CD14-positive monocyte (primary cell): ENCODE results near the gene SMIM15. TPM values are rescaled to one million over a fixed set of nuclear protein-coding genes. Genes with fewer than 3 reads are reported as not detected.

Experiments
- DNase-seq, 3 donors: peaks; one replicate each; pipeline ENCODE4 v3.0.0-alpha.2; 2011 to 2022
- H2AFZ ChIP-seq: 2 replicates; pipeline ENCODE4 v1.6.0; 2012; ENCODE audit warnings: mild to moderate bottlenecking, low read depth, low read length, inconsistent platforms; ENCODE audit not compliant: insufficient read depth, poor library complexity, severe bottlenecking
- H3K27ac ChIP-seq, 2 donors: 1 replicate in 1 of 2; 2 replicates in 1 of 2; pipeline ENCODE4 v1.5.1; 2012 to 2013; ENCODE audit warnings: low read length in 2 of 2, control low read depth in 1 of 2, inconsistent platforms in 1 of 2, low read depth in 1 of 2, mild to moderate bottlenecking in 1 of 2
- H3K27me3 ChIP-seq, 2 donors: one replicate each; pipeline versions ENCODE4 v1.6.0 to v1.6.1; 2011 to 2013; ENCODE audit warnings: low read length in 2 of 2; ENCODE audit not compliant: control insufficient read depth in 2 of 2, insufficient read depth in 2 of 2
- H3K36me3 ChIP-seq, 2 donors: replicated peaks in 1 of 2; 1 replicate in 1 of 2; 2 replicates in 1 of 2; pipeline versions ENCODE4 v1.5.1 to v1.6.1; 2012 to 2013; ENCODE audit warnings: low read length in 2 of 2, control low read depth in 1 of 2, inconsistent platforms in 1 of 2, mild to moderate bottlenecking in 1 of 2; ENCODE audit not compliant: insufficient read depth in 2 of 2, control insufficient read depth in 1 of 2
- H3K4me1 ChIP-seq, 2 donors: 1 replicate in 1 of 2; 2 replicates in 1 of 2; pipeline versions ENCODE4 v1.5.1 to v1.6.1; 2012 to 2013; ENCODE audit warnings: low read length in 2 of 2, control low read depth in 1 of 2, inconsistent platforms in 1 of 2, mild to moderate bottlenecking in 1 of 2, moderate library complexity in 1 of 2; ENCODE audit not compliant: insufficient read depth in 2 of 2, control insufficient read depth in 1 of 2
- H3K4me2 ChIP-seq: replicated peaks from 2 replicates; pipeline ENCODE3; 2012; ENCODE audit warnings: low read length, moderate library complexity, mild to moderate bottlenecking; ENCODE audit not compliant: poor library complexity, severe bottlenecking; ENCODE audit errors: extremely low read depth
- H3K4me3 ChIP-seq, 3 experiments: fragments of 200-600 bp in 1 of 3; sonication (generic) in 1 of 3; replicated peaks in 1 of 3; 1 replicate in 2 of 3; 2 replicates in 1 of 3; pipeline ENCODE4 v1.5.1; 2011 to 2013; ENCODE audit warnings: low read length in 3 of 3, mild to moderate bottlenecking in 3 of 3, control low read depth in 2 of 3, low read depth in 2 of 3, inconsistent platforms in 1 of 3, moderate library complexity in 1 of 3
- H3K79me2 ChIP-seq: 2 replicates; pipeline ENCODE4 v1.6.0; 2012; ENCODE audit warnings: mild to moderate bottlenecking, control low read depth, inconsistent platforms, low read length, moderate library complexity; ENCODE audit not compliant: insufficient read depth
- H3K9ac ChIP-seq: 2 replicates; pipeline ENCODE4 v1.6.0; 2017; ENCODE audit warnings: low read length, mild to moderate bottlenecking; ENCODE audit not compliant: insufficient read depth, poor library complexity, severe bottlenecking
- H3K9me3 ChIP-seq, 2 donors: replicated peaks in 1 of 2; 1 replicate in 1 of 2; 2 replicates in 1 of 2; pipeline versions ENCODE4 v1.5.1 to v1.6.1; 2012 to 2013; ENCODE audit warnings: low read length in 2 of 2, control low read depth in 1 of 2; ENCODE audit not compliant: control insufficient read depth in 1 of 2, insufficient read depth in 1 of 2
- H4K20me1 ChIP-seq: 2 replicates; pipeline ENCODE4 v1.6.0; 2012; ENCODE audit warnings: mild to moderate bottlenecking, low read length, control low read depth, moderate library complexity; ENCODE audit not compliant: insufficient read depth
- H3K27ac Mint-ChIP-seq, 7 donors: one replicate each; pipeline ENCODE4 v1.8.0; 2020; ENCODE audit warnings: mild to moderate bottlenecking in 7 of 7, mixed read lengths in 7 of 7, moderate library complexity in 6 of 7, inconsistent platforms in 2 of 7
- H3K27me3 Mint-ChIP-seq, 3 donors: one replicate each; pipeline ENCODE4 v1.8.0; 2021 to 2022; ENCODE audit warnings: low read depth in 3 of 3, mild to moderate bottlenecking in 3 of 3, mixed read lengths in 3 of 3, moderate library complexity in 3 of 3, inconsistent platforms in 1 of 3
- H3K36me3 Mint-ChIP-seq, 2 donors: one replicate each; pipeline ENCODE4 v1.8.0; 2020; ENCODE audit warnings: mixed read lengths in 2 of 2, inconsistent platforms in 1 of 2, mild to moderate bottlenecking in 1 of 2
- H3K4me1 Mint-ChIP-seq: one replicate; pipeline ENCODE4 v1.8.0; 2020; ENCODE audit warnings: mild to moderate bottlenecking, mixed read lengths
- H3K4me3 Mint-ChIP-seq, 2 donors: one replicate each; pipeline ENCODE4 v1.8.0; 2020; ENCODE audit warnings: mild to moderate bottlenecking in 2 of 2, mixed read lengths in 2 of 2, moderate library complexity in 1 of 2
- H3K9me3 Mint-ChIP-seq, 7 donors: one replicate each; pipeline ENCODE4 v1.8.0; 2020 to 2022; ENCODE audit warnings: mixed read lengths in 7 of 7, mild to moderate bottlenecking in 6 of 7, moderate library complexity in 6 of 7, inconsistent platforms in 2 of 7
- WGBS: methylation state at CpG from one replicate; pipeline ENCODE4 v1.1.5; 2013; ENCODE audit warnings: missing lambda C conversion rate; ENCODE audit not compliant: insufficient coverage; 5-methylcytosine and 5-hydroxymethylcytosine counted together
- intact Hi-C, 2 donors: fragments of 100-400 bp; cut with micrococcal nuclease; formaldehyde crosslinking; loops; one replicate each; pipeline versions ENCODE4 v1.15.0 to v1.15.1; 2023
- polyA plus RNA-seq, 3 donors: library from polyadenylated mRNA; depleted of rRNA in 1 of 3; unstranded in 2 of 3; stranded (reverse) in 1 of 3; fragments of 300-500 nt in 2 of 3; fragments of >200 nt in 1 of 3; fragmentation: Illumina TruSeq in 2 of 3; gene quantifications; 1 replicate in 2 of 3; 2 replicates in 1 of 3; pipeline ENCODE4 v1.2.3, GENCODE V29; 2012 to 2021
- TF ChIP-seq, protein P1 (sequence below): fragments of 200-600 bp; IDR thresholded peaks from one replicate; pipeline ENCODE4 v1.8.0; 2022; ENCODE audit warnings: antibody characterized with exemption, mild to moderate bottlenecking

Gene SMIM15
- polyA plus RNA-seq, 3 donors: 7.0 to 43.4 (median 32.0) TPM

DNA sequence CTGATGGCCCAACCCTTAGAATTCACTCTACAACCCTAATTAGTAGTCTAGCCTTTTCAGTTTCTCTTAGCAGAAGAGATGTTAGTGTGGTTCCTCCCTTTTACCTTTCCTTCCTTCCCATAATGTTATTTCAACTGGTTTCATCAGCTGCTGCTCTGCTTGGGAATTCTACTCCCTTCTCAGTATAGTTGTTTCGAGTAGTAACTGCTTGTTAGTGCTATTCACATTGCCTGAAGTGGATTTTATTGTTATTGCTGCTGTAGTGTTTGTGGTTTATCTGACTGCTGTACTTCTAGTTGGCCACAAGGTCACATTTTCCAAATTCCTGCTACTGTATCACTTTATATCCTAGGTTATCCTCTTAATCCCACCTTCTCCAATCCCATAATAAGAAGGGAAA lies 29.7 kb downstream of the SMIM15 start:
- intact Hi-C loops: no loop called here
- H2AFZ ChIP-seq: no peak overlapping the region
- H3K79me2 ChIP-seq: no peaks in the 10 kb centered on the region
- no CpG with 5 or more reads among the region's 1 CpG for WGBS
- H3K9me3 Mint-ChIP-seq: peaks cover 0 to 8% (median 4%) of the 10 kb centered on the region in 7 donors
- H3K36me3 ChIP-seq: no peaks in the 10 kb centered on the region
- H3K27me3 ChIP-seq: no peaks in the 10 kb centered on the region
- H3K36me3 Mint-ChIP-seq: peaks cover 0 to 3% of the 10 kb centered on the region in 2 donors
- H3K9ac ChIP-seq: no peak overlapping the region
- H3K27ac ChIP-seq: no peak overlapping the region
- TF ChIP-seq, protein P1, sequence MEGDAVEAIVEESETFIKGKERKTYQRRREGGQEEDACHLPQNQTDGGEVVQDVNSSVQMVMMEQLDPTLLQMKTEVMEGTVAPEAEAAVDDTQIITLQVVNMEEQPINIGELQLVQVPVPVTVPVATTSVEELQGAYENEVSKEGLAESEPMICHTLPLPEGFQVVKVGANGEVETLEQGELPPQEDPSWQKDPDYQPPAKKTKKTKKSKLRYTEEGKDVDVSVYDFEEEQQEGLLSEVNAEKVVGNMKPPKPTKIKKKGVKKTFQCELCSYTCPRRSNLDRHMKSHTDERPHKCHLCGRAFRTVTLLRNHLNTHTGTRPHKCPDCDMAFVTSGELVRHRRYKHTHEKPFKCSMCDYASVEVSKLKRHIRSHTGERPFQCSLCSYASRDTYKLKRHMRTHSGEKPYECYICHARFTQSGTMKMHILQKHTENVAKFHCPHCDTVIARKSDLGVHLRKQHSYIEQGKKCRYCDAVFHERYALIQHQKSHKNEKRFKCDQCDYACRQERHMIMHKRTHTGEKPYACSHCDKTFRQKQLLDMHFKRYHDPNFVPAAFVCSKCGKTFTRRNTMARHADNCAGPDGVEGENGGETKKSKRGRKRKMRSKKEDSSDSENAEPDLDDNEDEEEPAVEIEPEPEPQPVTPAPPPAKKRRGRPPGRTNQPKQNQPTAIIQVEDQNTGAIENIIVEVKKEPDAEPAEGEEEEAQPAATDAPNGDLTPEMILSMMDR: no peak
- no peak overlapping the region for H3K4me2 ChIP-seq
- H4K20me1 ChIP-seq: no peaks in the 10 kb centered on the region
- no peak overlapping the region for H3K4me3 Mint-ChIP-seq
- H3K4me1 ChIP-seq: no peaks in the 10 kb centered on the region
- H3K4me1 Mint-ChIP-seq: peaks cover 10% of the 10 kb centered on the region
- no peak overlapping the region for H3K27ac Mint-ChIP-seq
- H3K9me3 ChIP-seq: no peaks in the 10 kb centered on the region
- no peaks in the 10 kb centered on the region for H3K27me3 Mint-ChIP-seq
- DNase-seq: no peak
- H3K4me3 ChIP-seq: no peak overlapping the region

- Mint-ChIP-seq H3K36me3 (peaks cover 0 to 3% of the 10 kb centered on the region in 2 donors), H3K4me3 (no peak overlapping the region), H3K27ac (no peak overlapping the region), H3K27me3 (no peaks in the 10 kb centered on the region), H3K4me1 (peaks cover 4% of the 10 kb centered on the region), H3K9me3 (peaks cover 0 to 10% (median 4%) of the 10 kb centered on the region in 7 donors)
- H3K79me2 ChIP-seq: no peaks in the 10 kb centered on the region
- H4K20me1 ChIP-seq: no peaks in the 10 kb centered on the region
- TF ChIP-seq, protein P1: no peak
- H3K4me1 ChIP-seq: no peaks in the 10 kb centered on the region
- no peak overlapping the region for H3K4me3 ChIP-seq
- no peak overlapping the region for H2AFZ ChIP-seq
- intact Hi-C loops: no loop called here
- H3K9me3 ChIP-seq: no peaks in the 10 kb centered on the region
- no peak overlapping the region for H3K4me2 ChIP-seq
- H3K27me3 ChIP-seq: no peaks in the 10 kb centered on the region
- H3K36me3 ChIP-seq: no peaks in the 10 kb centered on the region
- no peak for DNase-seq
- H3K9ac ChIP-seq: no peak overlapping the region
- no CpG with 5 or more reads among the region's 2 CpGs for WGBS
- no peak overlapping the region for H3K27ac ChIP-seq
Observed at GRCh38 chr5:61130289-61130688, 32.0 kb downstream of the SMIM15 start.
